WTC11 (cell line): ENCODE results near the gene VWC2.

ENCODE experiments used
- MXD4 ChIP-seq: fragments of 250-450 bp; sonication (Bioruptor Pico); IDR thresholded peaks from 2 replicates; pipeline ENCODE4 v1.8.0; 2021; ENCODE audit warnings: mild to moderate bottlenecking, moderate library complexity, borderline replicate concordance
- MYBL2 ChIP-seq: sonication (generic); formaldehyde crosslinking; IDR thresholded peaks from 2 replicates; pipeline ENCODE4 v1.8.1; 2023; ENCODE audit warnings: mild to moderate bottlenecking, moderate library complexity, missing genetic modification reagents
- NR2C2 ChIP-seq: sonication (generic); formaldehyde crosslinking; IDR thresholded peaks from 2 replicates; pipeline ENCODE4 v1.8.0; 2022; ENCODE audit warnings: mild to moderate bottlenecking, missing genetic modification reagents

- no peak for TF ChIP-seq MXD4 (CRISPR knock-in tag)
- no peak for TF ChIP-seq NR2C2 (CRISPR knock-in tag)
- no peak for TF ChIP-seq MYBL2 (CRISPR knock-in tag)
Measured at GRCh38 chr7:49852619-49853462, 79.4 kb downstream of the VWC2 start.
